Mesothelial cell of epicardium (in vitro differentiated cells): Measurements from ENCODE around the gene AHNAK. TPM values are rescaled to one million over a fixed set of nuclear protein-coding genes. Genes with fewer than 3 reads are reported as not detected.
A peak's percentile ranks its signal among the peaks of the same experiment; 100 is the strongest.

Source experiments
- DNase-seq, 2 experiments: peaks; one replicate each; pipeline ENCODE4 v3.0.0; 2021; ENCODE audit warnings: low spot score in 2 of 2; ENCODE audit not compliant: unreplicated experiment in 2 of 2
- H3K27ac Mint-ChIP-seq: 2 replicates; pipeline ENCODE4 v1.8.0; 2021; ENCODE audit warnings: mixed read lengths
- H3K27me3 Mint-ChIP-seq: 2 replicates; pipeline ENCODE4 v1.8.0; 2021; ENCODE audit warnings: low read depth, mixed read lengths
- H3K36me3 Mint-ChIP-seq: 2 replicates; pipeline ENCODE4 v1.8.0; 2021; ENCODE audit warnings: mixed read lengths
- H3K4me1 Mint-ChIP-seq: 2 replicates; pipeline ENCODE4 v1.8.0; 2021; ENCODE audit warnings: mixed read lengths
- H3K4me3 Mint-ChIP-seq: 2 replicates; pipeline ENCODE4 v1.8.0; 2021; ENCODE audit warnings: mild to moderate bottlenecking, moderate library complexity, mixed read lengths
- H3K9me3 Mint-ChIP-seq: 2 replicates; pipeline ENCODE4 v1.8.0; 2021; ENCODE audit warnings: mixed read lengths
- CTCF ChIP-seq: fragments of 200-600 bp; sonication (generic); IDR thresholded peaks from one replicate; pipeline ENCODE4 v1.5.0; 2021; ENCODE audit warnings: antibody characterized with exemption; ENCODE audit not compliant: unreplicated experiment
- total RNA-seq: library from RNA; stranded (reverse); gene quantifications from 3 replicates; pipeline ENCODE4 v1.2.1, GENCODE V29; 2021

Gene AHNAK
- total RNA-seq, 1 donor from 2014 or later: 481 TPM

DNA sequence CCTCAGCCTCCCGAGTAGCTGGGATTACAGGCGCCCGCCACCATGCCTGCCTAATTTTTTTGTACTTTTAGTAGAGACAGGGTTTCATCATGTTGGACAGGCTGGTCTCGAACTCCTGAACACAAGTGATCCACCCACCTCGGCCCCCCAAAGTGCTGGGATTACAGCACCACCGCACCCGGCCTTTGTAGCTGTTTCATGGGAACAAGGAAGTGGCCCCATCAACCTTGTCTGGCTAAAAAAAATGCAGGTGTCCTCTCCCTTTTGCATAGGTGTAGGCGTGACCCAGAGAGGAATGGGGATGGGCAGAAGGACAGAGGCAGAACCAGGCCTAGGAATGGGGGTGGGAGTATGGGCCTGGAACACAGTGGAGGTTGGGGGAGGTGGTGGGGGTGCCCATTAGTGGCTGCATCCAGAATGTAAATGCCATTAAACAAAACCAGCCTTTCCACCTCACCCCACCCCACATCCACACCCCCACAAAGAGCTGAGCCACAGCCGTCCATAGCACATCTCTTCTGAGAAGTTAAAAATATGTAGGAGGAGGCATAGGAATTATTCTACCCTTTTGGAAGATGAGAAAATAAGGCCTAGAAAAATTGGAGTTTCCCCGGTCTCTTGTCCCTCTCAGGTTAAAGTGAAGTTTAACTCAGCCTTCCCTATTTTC is 150.6 kb downstream of the AHNAK start:
- DNase-seq: no peak
- Mint-ChIP-seq H3K9me3 (no peaks in the 10 kb centered on the region), H3K4me3 (no peak overlapping the region), H3K4me1 (peaks cover 72% of the 10 kb centered on the region), H3K36me3 (no peaks in the 10 kb centered on the region), H3K27ac (peak overlapping the region; percentile 94), H3K27me3 (no peaks in the 10 kb centered on the region)
- no peak for TF ChIP-seq CTCF

DNA sequence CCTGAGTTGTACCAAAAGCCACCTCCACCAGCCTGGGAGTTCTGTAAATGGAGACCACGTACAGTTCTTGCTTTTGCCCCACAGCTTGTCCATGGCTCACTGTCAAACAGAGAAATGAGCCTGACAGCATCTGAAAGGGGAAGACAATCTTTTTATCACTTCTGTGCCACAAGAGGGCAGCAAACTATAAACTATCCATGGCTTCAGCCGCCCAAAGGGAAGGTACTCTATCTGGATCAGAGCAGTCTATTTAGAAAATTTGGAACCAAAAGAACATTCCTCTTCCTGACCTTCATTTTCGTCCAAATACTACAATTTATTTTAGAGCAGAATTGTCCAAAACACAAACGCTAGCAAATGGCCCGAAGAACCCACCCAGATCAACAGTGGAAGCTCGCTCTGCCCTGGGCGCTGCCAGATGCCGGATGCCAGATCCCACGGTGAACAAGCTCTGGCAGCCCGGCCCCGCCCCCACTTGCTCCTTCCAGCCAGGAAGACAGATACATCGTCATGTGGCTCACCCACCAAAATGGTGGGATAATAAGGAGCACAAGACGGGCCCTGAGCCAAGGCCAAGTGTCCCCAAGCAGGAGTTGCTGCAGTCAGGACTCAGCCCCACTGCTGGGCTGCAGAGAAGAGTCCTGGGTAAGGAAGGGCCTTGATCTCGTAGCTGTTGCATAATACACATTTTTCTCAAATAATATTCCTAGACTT is 151.6 kb downstream of the AHNAK start:
- DNase-seq: peak in 1 of 2 experiments; percentile 73

GRCh38 chr11:62393735-62394134 is 152.9 kb downstream of the AHNAK start:
- TF ChIP-seq CTCF: no peak
- no peaks in the 10 kb centered on the region for H3K9me3 Mint-ChIP-seq
- peaks cover 59% of the 10 kb centered on the region for H3K4me1 Mint-ChIP-seq
- H3K27me3 Mint-ChIP-seq: no peaks in the 10 kb centered on the region
- H3K4me3 Mint-ChIP-seq: no peak overlapping the region
- peak overlapping the region; percentile 64 for H3K27ac Mint-ChIP-seq
- H3K36me3 Mint-ChIP-seq: no peaks in the 10 kb centered on the region
- no peak for DNase-seq

More for the DNA sequence above, 151.6 kb downstream of the AHNAK start:
- H3K27me3 Mint-ChIP-seq: no peaks in the 10 kb centered on the region
- H3K27ac Mint-ChIP-seq: peak overlapping the region; percentile 97
- TF ChIP-seq CTCF: peak; percentile 81
- peaks cover 62% of the 10 kb centered on the region for H3K4me1 Mint-ChIP-seq
- no peaks in the 10 kb centered on the region for H3K36me3 Mint-ChIP-seq
- H3K4me3 Mint-ChIP-seq: peak overlapping the region; percentile 70
- H3K9me3 Mint-ChIP-seq: no peaks in the 10 kb centered on the region

DNA sequence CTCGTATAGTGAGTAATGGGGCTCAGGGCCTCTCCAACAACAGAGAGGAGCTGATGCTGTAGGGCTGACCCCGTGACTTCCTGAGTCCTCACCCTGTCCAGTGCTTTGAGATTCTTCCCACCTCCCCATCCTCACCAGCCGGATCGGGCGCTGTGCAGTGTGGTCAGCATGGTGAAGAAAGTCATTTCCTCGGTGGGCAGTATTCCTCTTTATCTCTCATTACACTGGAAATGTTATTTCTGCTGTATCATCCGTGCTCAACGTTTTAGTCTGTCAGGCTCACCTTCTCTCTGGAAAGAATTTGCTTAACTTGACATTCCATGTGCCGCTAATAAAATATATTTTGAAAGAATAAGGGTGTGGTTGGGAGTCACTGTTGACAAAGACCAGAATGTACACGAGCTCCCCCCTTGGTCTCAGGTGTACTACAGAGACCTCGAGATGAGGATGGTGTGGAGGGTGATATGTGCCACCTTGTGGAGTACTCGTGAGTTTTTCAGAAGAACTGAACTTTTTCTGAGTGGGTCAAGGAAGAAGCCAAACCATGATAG is 153.5 kb downstream of the AHNAK start:
- Mint-ChIP-seq H3K27ac (peak overlapping the region; percentile 64), H3K27me3 (no peaks in the 10 kb centered on the region), H3K36me3 (no peaks in the 10 kb centered on the region), H3K4me3 (no peak overlapping the region), H3K4me1 (peaks cover 53% of the 10 kb centered on the region), H3K9me3 (no peaks in the 10 kb centered on the region)
- no peak for DNase-seq
- TF ChIP-seq CTCF: peak; percentile 14

DNA sequence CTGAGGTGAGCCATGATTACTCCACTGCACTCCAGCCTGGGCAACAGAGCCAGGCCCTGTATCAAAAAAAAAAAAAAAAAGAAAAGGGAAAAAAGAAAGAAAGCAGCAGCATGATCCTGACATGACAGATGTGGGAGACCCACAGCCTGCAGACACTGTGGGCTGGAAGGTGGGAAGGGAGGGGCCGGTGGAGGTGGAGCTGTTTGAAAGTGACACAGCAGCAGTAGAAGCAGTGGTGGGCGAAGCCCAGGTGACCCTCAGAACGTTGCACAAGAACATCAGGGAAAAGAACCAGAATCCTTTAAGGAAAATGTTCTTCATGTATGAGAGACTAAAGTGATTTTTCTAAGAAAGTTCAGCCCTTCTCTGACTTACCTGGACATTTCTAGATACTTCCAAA is 154.1 kb downstream of the AHNAK start:
- Mint-ChIP-seq H3K4me3 (no peak overlapping the region), H3K9me3 (no peaks in the 10 kb centered on the region), H3K27ac (peak overlapping the region; percentile 64), H3K4me1 (peaks cover 47% of the 10 kb centered on the region), H3K27me3 (no peaks in the 10 kb centered on the region), H3K36me3 (no peaks in the 10 kb centered on the region)
- no peak for TF ChIP-seq CTCF
- no peak for DNase-seq
